ENCODE measurements around the gene WDR5.

The WDR5 gene

DNA sequence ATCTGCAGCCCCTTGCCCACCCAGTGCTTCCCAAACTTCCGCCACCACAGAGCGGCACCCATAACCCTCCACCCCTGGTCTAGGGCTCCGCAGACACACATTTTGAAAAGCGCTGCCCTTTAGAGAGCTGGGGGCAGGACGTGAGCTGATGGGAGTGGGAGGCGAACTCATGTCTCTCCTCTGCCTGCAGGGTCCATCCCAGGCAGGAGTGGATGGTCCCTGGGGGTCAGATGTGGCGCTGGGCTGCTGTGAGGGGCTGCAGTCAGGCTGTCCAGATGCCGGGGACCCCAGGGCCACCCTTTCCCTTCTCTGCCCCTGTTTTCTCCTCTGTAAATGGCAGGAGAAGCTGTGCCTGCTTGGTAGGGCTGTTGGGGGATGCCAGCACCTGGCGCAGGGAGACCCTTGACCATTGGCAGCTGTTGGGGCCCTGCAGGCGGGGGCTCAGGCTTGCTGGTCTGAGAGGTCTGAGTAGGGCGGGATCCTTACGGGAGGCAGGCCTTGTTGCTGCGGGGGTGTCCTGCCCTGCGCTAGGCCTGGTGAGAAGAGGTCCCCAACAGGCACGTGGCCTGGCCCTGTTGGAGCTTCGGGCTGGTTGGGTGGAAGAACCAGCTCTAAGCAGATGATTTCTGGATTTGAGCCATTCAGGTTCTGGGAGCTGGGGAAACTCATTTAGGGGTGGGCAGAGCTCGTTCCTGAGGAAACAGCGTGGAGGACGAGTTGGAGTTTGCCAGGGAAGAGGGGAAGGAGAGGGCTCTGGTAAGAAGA is 38.8 kb downstream of the WDR5 start:
- DNase-seq (ENCODE audit: low spot score) = no peak

GRCh38 chr9:134175291-134175807 is 39.5 kb downstream of the WDR5 start:
- DNase-seq (ENCODE audit: low spot score) = no peak

GRCh38 chr9:134175808-134176598 is 40.1 kb downstream of the WDR5 start:
- no peak for DNase-seq (ENCODE audit: low spot score)

DNA sequence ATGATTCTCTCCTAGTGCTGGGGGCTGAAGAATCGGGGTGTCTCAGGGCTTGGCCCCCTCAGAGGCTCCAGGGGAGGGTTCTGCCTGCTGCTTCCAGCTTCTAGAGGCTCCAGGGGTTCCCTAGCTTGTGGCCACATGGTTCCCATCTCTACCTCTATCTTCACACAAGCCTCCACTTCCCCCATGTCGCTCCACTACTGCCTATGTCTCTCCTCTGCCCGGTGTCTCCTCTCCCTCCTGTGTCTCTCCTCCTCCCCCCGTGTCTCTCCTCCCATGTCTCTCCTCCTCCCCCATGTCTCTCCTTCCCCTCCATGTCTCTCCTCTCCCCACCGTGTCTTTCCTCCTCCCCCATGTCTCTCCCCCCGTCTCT is 40.7 kb downstream of the WDR5 start:
- no peak for DNase-seq (ENCODE audit: low spot score)

GRCh38 chr9:134177186-134177585 is 41.3 kb downstream of the WDR5 start:
- no peak for DNase-seq (ENCODE audit: low spot score)

- no peak for DNase-seq (ENCODE audit: low spot score)
Measured at GRCh38 chr9:134177624-134178393, 41.9 kb downstream of the WDR5 start.

DNA sequence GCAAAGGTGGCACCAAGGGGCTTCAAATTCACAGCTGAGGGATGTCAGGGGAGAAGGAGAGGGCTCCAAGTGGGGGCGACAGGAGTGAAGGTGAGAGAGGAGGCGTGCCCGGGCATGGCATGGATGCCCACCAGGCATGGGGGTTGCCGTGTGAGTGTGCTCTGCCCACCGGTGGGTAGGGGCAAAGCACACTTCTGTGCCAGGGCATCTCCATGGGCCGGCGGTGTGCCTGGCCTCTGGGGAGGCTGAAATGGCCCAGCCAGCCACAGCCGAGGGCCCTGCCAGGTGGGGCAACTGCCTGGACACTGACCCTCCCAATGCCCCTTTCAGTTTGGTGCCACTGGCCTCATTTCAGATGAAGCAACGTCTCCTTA is 42.5 kb downstream of the WDR5 start:
- DNase-seq (ENCODE audit: low spot score) = no peak

DNA sequence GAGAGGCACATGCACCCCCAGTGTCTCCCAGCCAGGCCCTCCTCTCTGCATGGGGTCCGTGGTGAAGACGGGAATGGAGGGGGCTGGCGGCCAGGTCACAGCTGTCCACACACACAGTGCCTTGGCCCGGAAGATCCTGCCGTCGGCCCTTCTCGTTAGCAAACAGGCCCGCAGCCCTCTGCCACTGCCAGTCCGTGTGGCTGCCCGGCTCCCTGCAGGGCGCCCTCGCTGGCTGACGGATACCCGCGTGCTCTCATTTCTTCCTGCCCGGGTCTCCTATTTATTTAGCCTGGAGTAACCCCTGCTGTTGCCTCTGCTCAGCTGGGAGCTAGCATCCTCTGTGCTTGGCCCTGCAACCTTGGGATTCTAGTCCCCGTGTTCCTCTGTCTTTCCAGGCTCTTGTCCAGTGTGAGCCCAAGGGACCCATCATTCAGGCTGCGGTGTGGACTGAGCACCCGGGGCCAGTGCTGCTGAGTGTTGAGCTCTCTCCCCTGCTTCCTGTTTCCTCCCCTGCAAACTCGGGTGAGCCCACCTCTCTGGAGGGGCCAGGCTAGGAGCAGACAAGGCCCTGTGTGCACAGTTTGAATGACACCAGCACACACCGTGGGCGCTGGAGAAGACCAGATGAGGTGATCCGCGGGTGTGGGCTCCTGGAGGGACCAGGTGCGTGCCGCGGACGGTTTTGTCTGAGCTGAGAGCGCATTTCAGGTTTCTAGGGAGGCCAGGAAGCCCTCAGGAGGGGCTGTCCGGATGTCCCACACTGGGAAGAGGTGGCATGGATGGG is 43.1 kb downstream of the WDR5 start:
- no peak for DNase-seq (ENCODE audit: low spot score)

GRCh38 chr9:134179595-134179917 is 43.7 kb downstream of the WDR5 start:
- DNase-seq (ENCODE audit: low spot score) = no peak

DNA sequence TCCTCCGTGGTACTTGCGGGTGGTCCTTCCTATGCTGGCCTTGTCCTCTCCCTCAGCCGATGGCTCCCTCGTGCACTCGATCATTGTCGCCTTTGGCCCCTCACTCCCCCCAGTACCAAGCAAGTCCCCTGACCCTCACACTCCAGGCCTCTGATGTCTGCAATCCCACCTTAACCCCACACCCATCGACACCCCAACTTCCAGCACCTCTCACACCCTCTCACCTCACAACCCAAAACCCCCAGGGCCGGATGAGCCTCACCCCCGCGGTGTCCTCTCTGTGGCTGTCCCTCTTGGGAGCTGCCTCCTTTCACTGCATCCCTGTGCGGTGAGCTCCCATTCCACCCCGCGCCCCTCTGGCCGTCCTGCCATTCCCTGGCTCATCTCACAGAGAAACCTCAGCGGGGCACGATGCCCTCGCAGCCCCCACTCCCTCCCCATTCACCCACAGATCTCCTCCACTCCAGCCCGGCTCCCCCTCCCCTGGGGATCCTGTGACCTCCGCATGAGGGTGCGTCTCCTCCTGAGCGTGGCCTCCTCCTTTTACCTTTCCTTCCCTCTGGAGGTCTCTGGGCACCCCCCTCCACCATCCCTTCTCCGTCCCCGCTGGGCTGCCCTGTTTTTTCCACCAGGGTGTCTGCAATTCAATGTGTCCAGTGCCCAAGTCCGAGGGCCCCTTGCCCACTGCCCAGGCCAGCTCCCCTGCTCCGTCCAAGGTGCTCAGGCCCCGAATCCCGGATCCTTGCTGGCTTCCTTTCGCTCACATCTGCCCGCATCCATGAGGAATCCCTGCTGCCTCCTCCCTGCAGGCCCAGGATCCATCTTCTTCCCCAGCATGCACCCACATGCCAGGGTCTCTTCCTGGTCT is 44.3 kb downstream of the WDR5 start:
- no peak for DNase-seq (ENCODE audit: low spot score)

GRCh38 chr9:134180786-134181647 is 45.1 kb downstream of the WDR5 start:
- no peak for DNase-seq (ENCODE audit: low spot score)

GRCh38 chr9:134181648-134182034 is 45.8 kb downstream of the WDR5 start:
- DNase-seq (ENCODE audit: low spot score) = no peak

DNA sequence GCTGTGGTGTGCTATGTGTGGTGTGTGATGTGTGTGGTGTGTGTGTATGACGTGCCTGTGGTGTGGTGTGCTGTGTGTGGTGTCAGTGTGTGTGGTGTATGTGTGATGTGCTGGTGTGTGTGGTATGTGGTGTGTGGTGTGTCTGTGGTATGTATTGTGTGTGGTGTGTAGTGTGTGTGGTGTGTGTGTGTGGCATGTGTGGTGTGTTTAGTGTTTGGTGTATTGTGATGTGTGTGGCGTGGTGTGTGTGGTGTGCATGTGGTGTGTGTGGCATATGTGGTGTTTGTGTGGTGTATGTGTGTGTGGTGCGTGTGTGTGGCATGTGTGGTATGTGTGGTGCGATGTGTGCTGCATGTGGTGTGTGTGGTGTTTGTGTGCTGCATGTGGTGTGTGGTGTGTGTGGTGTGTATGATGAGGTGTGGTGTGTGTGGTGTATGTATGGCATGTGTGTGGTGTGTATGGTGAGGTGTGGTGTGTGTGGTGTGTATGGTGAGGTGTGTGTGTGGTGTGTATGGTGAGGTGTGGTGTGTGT is 46.7 kb downstream of the WDR5 start:
- no peak for DNase-seq (ENCODE audit: low spot score)

DNA sequence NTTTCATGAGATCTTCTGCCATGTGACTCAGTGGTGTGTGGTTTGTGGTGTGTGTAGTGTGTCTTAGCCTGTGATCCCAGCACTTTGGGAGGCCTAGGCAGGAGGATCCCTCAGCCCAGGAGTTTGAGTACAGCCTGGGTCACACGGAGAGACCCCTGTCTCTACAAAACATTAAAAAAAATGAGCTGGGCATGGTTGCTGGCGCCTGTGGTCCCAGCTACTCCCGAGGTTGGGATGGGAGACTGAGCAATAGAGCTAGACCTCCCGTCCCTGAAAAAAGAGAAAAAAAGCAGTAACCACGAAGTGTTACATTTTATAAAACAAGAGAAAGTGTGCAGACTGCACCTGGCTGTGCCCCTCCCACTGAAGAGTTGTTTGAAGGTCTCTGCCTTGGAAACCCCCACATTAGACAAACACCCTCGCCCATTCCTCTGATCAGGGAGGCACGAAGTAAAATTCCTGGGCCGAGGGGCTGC is 49.7 kb downstream of the WDR5 start:
- DNase-seq (ENCODE audit: low spot score) = no peak

- DNase-seq (ENCODE audit: low spot score) = no peak
Measured at GRCh38 chr9:134186471-134187109, 50.7 kb downstream of the WDR5 start.

DNA sequence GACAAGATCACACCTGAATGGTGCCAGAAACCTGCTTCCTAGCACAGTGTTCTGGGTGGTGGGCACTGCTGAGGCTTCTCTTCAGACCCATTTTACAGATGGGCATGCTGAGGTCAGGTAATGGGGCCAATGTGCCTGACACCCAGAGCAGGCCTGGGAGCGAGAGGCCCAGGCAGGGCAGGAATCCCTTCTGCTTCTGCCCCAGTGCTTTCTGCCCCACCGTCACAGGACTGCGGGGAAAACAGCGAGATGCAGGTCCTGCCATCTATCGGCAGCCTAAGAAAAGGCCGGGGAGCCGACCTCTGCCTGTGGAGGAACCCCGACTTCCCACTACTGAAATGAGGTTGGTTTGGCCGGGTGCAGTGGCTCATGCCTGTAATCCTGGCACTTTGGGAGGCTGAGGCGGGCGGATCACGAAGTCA is 51.2 kb downstream of the WDR5 start:
- no peak for DNase-seq (ENCODE audit: low spot score)

GRCh38 chr9:134187891-134188385 is 52.1 kb downstream of the WDR5 start:
- DNase-seq (ENCODE audit: low spot score) = no peak

DNA sequence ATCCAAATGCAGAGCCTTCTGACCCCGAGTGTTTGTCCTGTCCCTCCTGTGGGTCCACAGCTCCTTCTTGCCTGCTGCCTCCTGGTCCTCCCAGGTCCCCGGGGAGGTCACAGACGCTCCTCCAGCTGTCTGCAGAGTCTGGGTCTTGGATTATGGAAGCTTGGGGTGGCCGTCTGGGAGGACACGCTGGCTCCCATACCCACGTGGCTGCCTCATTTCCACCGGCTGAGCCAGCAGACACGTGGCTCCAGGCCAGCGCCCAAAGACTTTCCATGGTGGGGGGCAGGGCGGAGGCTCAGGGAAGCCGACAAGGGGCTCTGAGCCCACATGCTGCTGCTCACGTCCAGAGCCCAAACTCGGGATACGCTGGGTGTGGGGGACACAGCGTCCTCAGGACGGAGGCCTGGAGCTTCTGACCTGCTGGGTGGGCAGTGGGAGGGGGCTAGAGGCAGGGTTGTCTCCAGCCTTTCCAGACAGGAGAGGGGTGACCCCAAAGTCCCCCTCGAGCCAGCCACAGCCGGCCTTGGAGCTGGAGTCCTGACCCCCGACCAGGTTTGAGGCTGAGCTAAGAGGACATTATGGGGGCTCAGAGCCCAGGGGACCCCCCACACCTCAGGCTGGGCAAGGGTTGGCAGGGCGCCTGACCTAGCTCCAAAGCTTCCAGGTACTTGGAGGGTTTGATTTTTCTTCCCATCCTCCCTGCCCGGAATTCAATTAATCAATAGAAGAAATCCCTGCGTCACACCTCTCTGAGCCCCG is 52.7 kb downstream of the WDR5 start:
- DNase-seq (ENCODE audit: low spot score) = no peak
